Gastrocnemius medialis (tissue), 4 donors: Measurements from ENCODE around the gene CRCP. TPM values are rescaled to one million over a fixed set of nuclear protein-coding genes. Genes with fewer than 3 reads are reported as not detected.
"Not testable (repeated sequence)": the region's sequence is repeated elsewhere in the genome, so short reads cannot be mapped to it uniquely, and the experiment has no call there.

Experiments used
- ATAC-seq, 2 donors: fragments of 150-250 bp; one replicate each; pipeline ENCODE4 v1.9.1; 2016
- DNase-seq, 2 donors: peaks; one replicate each; pipeline ENCODE4 v3.0.0-alpha.2; 2019
- H3K27ac ChIP-seq, 4 donors: fragments of 200-600 bp; sonication (generic); 1 replicate in 1 of 4; 2 replicates in 3 of 4; pipeline ENCODE4 v1.5.1; 2016 to 2018; ENCODE audit warnings: mild to moderate bottlenecking in 2 of 4, moderate library complexity in 1 of 4
- H3K27me3 ChIP-seq, 3 donors: fragments of 200-600 bp; sonication (generic) in 2 of 3; 1 replicate in 1 of 3; 2 replicates in 2 of 3; pipeline versions ENCODE4 v1.5.1 to v1.6.0; 2016 to 2019; ENCODE audit warnings: mild to moderate bottlenecking in 1 of 3, moderate library complexity in 1 of 3
- H3K36me3 ChIP-seq, 2 donors: fragments of 200-600 bp; sonication (generic) in 1 of 2; one replicate each; pipeline ENCODE4 v1.5.1; 2017 to 2018
- H3K4me1 ChIP-seq, 2 donors: fragments of 200-600 bp; sonication (generic) in 1 of 2; one replicate each; pipeline ENCODE4 v1.5.1; 2016 to 2017; ENCODE audit warnings: mild to moderate bottlenecking in 2 of 2
- H3K4me3 ChIP-seq, 4 donors: fragments of 200-600 bp; sonication (generic) in 3 of 4; 1 replicate in 1 of 4; 2 replicates in 3 of 4; pipeline ENCODE4 v1.5.1; 2016 to 2019; ENCODE audit warnings: mild to moderate bottlenecking in 2 of 4
- H3K9me3 ChIP-seq, 3 donors: fragments of 200-600 bp; sonication (generic) in 2 of 3; 1 replicate in 1 of 3; 2 replicates in 2 of 3; pipeline ENCODE4 v1.5.1; 2016 to 2019
- CTCF ChIP-seq, 5 experiments: fragments of 450-650 bp in 3 of 5; fragments of 200-600 bp in 2 of 5; sonication (generic) in 2 of 5; IDR thresholded peaks in 4 of 5; conservative IDR thresholded peaks in 1 of 5; 1 replicate in 4 of 5; 2 replicates in 1 of 5; pipeline ENCODE4 v1.5.1; 2016 to 2019; ENCODE audit warnings: antibody characterized with exemption in 5 of 5, mild to moderate bottlenecking in 3 of 5, moderate library complexity in 3 of 5
- POLR2A ChIP-seq, 2 donors: fragments of 450-650 bp; IDR thresholded peaks; one replicate each; pipeline ENCODE4 v1.6.1; 2017; ENCODE audit warnings: antibody characterized with exemption in 2 of 2, mild to moderate bottlenecking in 2 of 2, moderate library complexity in 2 of 2
- in situ Hi-C, 4 donors: fragments of 200-750 bp; cut with MboI; loops; one replicate each; pipeline versions ENCODE4 v1.15.0 to v1.8.0; 2017; ENCODE audit warnings: low sequenced_read_pairs in 4 of 4
- intact Hi-C: fragments of 100-400 bp; cut with DNase I; formaldehyde crosslinking; loops from one replicate; pipeline ENCODE4 v1.15.1; 2023; ENCODE audit warnings: low total_unique reads
- total RNA-seq, 4 donors: library from RNA; depleted of rRNA; stranded (reverse); fragments of >200 nt; gene quantifications; one replicate each; pipeline versions ENCODE4 v1.1.0 to v1.2.3, GENCODE V29; 2016

Gene CRCP
- 10 to 100 TPM; 19.2 to 21.3 (median 20.4) TPM for total RNA-seq

- DNase-seq, result peak; percentile 68 to 78
Measured at GRCh38 chr7:66114743-66115649, at the start of gene CRCP. Gene CRCP (plus strand): TSS chr7:66114847. CDS start chr7:66114963, 116 bp downstream.

GRCh38 chr7:66069732-66070131 is 44.9 kb upstream of the CRCP start:
- H3K36me3 ChIP-seq, result no peaks in the 10 kb centered on the region
- in situ Hi-C loops (no loop called here), intact Hi-C loops (no loop called here)
- no peak for ATAC-seq
- H3K4me3 ChIP-seq, result no peak overlapping the region
- H3K27me3 ChIP-seq, result no peaks in the 10 kb centered on the region
- TF ChIP-seq CTCF (IDR thresholded peaks at IDR 0.05 in 4 of 5, conservative IDR thresholded peaks at IDR 0.05 in 1 of 5), result no peak
- TF ChIP-seq POLR2A (IDR thresholded peaks at IDR 0.05), result no peak
- DNase-seq, result no peak
- H3K9me3 ChIP-seq, result no peaks in the 10 kb centered on the region
- no peaks in the 10 kb centered on the region for H3K4me1 ChIP-seq
- H3K27ac ChIP-seq, result no peak overlapping the region

More at GRCh38 chr7:66114743-66115649, at the start of gene CRCP:
- TF ChIP-seq CTCF (IDR thresholded peaks at IDR 0.05 in 4 of 5, conservative IDR thresholded peaks at IDR 0.05 in 1 of 5) (peak in 2 of 5 experiments; percentile 11 to 18), POLR2A (IDR thresholded peaks at IDR 0.05) (peak; percentile 43 to 69)
- peak; percentile 91 to 94 for ATAC-seq
- H3K36me3 ChIP-seq, result no peaks in the 10 kb centered on the region
- H3K4me3 ChIP-seq, result peak within 1 kb of the TSS; percentile 89 to 98 (median 95)
- no peaks in the 10 kb centered on the region for H3K9me3 ChIP-seq
- H3K27me3 ChIP-seq, result no peaks in the 10 kb centered on the region
- in situ Hi-C loops (no loop called here), intact Hi-C loops (loop anchor here (1.0 to 10.0 kb wide), 3 partner anchors 40 to 240 kb away; partner anchors contain the start of genes ASL, GUSB and VKORC1L1)
- peaks cover 27 to 45% of the 10 kb centered on the region in 2 donors for H3K4me1 ChIP-seq
- H3K27ac ChIP-seq, result peak within 1 kb of the TSS; percentile 96 to 99 (median 98)

GRCh38 chr7:66070222-66070621 is 44.4 kb upstream of the CRCP start:
- DNase-seq (no peak), ATAC-seq (no peak)
- no peaks in the 10 kb centered on the region for H3K36me3 ChIP-seq
- in situ Hi-C loops, result no loop called here
- no peaks in the 10 kb centered on the region for H3K27me3 ChIP-seq
- intact Hi-C loops, result no loop called here
- H3K27ac ChIP-seq, result no peak overlapping the region
- no peaks in the 10 kb centered on the region for H3K9me3 ChIP-seq
- TF ChIP-seq POLR2A (IDR thresholded peaks at IDR 0.05) (no peak), CTCF (IDR thresholded peaks at IDR 0.05 in 4 of 5, conservative IDR thresholded peaks at IDR 0.05 in 1 of 5) (no peak)
- H3K4me1 ChIP-seq, result no peaks in the 10 kb centered on the region
- H3K4me3 ChIP-seq, result no peak overlapping the region

GRCh38 chr7:66072208-66072607 is 42.4 kb upstream of the CRCP start:
- H3K9me3 ChIP-seq, H3K4me3 ChIP-seq, ATAC-seq, H3K36me3 ChIP-seq, H3K27me3 ChIP-seq, in situ Hi-C loops, intact Hi-C loops, DNase-seq, H3K27ac ChIP-seq: not testable (repeated sequence)
- peaks cover 11 to 12% of the 10 kb centered on the region in 2 donors for H3K4me1 ChIP-seq
